Testis (tissue), 2 donors: ENCODE data around the gene GPC3.

Experiments used
- POLR2A ChIP-seq: fragments of 450-650 bp; IDR thresholded peaks from one replicate; pipeline ENCODE4 v1.6.1; 2017; ENCODE audit warnings: antibody characterized with exemption, mild to moderate bottlenecking, moderate library complexity
- TF ChIP-seq, protein P1 (sequence below), 3 experiments: fragments of 450-650 bp in 2 of 3; fragments of 200-600 bp in 1 of 3; sonication (generic) in 1 of 3; IDR thresholded peaks; one replicate each; pipeline ENCODE4 v1.5.1; 2016 to 2019; ENCODE audit warnings: antibody characterized with exemption in 3 of 3, mild to moderate bottlenecking in 2 of 3, moderate library complexity in 1 of 3

GRCh38 chrX:133922390-133922771 is 63.0 kb downstream of the GPC3 start:
- TF ChIP-seq, protein P1, sequence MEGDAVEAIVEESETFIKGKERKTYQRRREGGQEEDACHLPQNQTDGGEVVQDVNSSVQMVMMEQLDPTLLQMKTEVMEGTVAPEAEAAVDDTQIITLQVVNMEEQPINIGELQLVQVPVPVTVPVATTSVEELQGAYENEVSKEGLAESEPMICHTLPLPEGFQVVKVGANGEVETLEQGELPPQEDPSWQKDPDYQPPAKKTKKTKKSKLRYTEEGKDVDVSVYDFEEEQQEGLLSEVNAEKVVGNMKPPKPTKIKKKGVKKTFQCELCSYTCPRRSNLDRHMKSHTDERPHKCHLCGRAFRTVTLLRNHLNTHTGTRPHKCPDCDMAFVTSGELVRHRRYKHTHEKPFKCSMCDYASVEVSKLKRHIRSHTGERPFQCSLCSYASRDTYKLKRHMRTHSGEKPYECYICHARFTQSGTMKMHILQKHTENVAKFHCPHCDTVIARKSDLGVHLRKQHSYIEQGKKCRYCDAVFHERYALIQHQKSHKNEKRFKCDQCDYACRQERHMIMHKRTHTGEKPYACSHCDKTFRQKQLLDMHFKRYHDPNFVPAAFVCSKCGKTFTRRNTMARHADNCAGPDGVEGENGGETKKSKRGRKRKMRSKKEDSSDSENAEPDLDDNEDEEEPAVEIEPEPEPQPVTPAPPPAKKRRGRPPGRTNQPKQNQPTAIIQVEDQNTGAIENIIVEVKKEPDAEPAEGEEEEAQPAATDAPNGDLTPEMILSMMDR (IDR thresholded peaks at IDR 0.05): no peak
- TF ChIP-seq POLR2A: no peak
